HepG2 (cell line): ENCODE measurements around the gene ATAD3C. TPM values are rescaled to one million over a fixed set of nuclear protein-coding genes. Genes with fewer than 3 reads are reported as not detected.

ENCODE experiments used
- CC2D1A ChIP-seq: sonication (generic); formaldehyde crosslinking; IDR thresholded peaks from 2 replicates; pipeline ENCODE4 v1.8.1; 2023; ENCODE audit warnings: mild to moderate bottlenecking, missing genetic modification reagents
- EED ChIP-seq: sonication (generic); formaldehyde crosslinking; IDR thresholded peaks from 2 replicates; pipeline ENCODE4 v1.5.0; 2020; ENCODE audit warnings: mild to moderate bottlenecking, missing genetic modification reagents
- HDAC1 ChIP-seq: sonication (generic); formaldehyde crosslinking; IDR thresholded peaks from 2 replicates; pipeline ENCODE4 v1.5.1; 2020; ENCODE audit warnings: mild to moderate bottlenecking, missing genetic modification reagents
- HNF1A ChIP-seq, 2 experiments: sonication (generic) in 1 of 2; formaldehyde crosslinking in 1 of 2; IDR thresholded peaks; 2 replicates each; pipeline versions ENCODE4 v1.4.0 to v1.6.1; 2016 to 2020; ENCODE audit warnings: borderline replicate concordance in 1 of 2, low read depth in 1 of 2, mild to moderate bottlenecking in 1 of 2, missing genetic modification reagents in 1 of 2
- HNF1B ChIP-seq: sonication (generic); formaldehyde crosslinking; IDR thresholded peaks from 2 replicates; pipeline ENCODE4 v1.5.1; 2020; ENCODE audit warnings: mild to moderate bottlenecking, moderate library complexity, missing genetic modification reagents
- HNRNPK ChIP-seq: fragments of 200-400 bp; formaldehyde crosslinking; IDR thresholded peaks from 2 replicates; pipeline ENCODE4 v1.6.1; 2018; ENCODE audit warnings: low read length, low read depth, moderate library complexity, mild to moderate bottlenecking; ENCODE audit not compliant: poor library complexity, severe bottlenecking
- KAT2B ChIP-seq: fragments of 150-350 bp; IDR thresholded peaks from 2 replicates; pipeline ENCODE4 v1.6.1; 2014; ENCODE audit warnings: low read depth, low read length, borderline replicate concordance
- KDM1A ChIP-seq: IDR thresholded peaks from 2 replicates; pipeline ENCODE4 v1.6.1; 2016; ENCODE audit warnings: missing compliant biosample characterization
- KLF12 ChIP-seq: sonication (generic); formaldehyde crosslinking; IDR thresholded peaks from 2 replicates; pipeline ENCODE4 v1.4.0; 2020; ENCODE audit warnings: missing genetic modification reagents, borderline replicate concordance
- PAX8 ChIP-seq: sonication (generic); formaldehyde crosslinking; IDR thresholded peaks from 2 replicates; pipeline ENCODE4 v1.8.0; 2022; ENCODE audit warnings: mild to moderate bottlenecking, missing genetic modification reagents, borderline replicate concordance
- RNF2 ChIP-seq: fragments of 450-650 bp; conservative IDR thresholded peaks from 2 replicates; pipeline ENCODE4 v1.6.1; 2016; ENCODE audit warnings: low read depth
- RXRB ChIP-seq: IDR thresholded peaks from 2 replicates; pipeline ENCODE4 v1.6.1; 2016; ENCODE audit warnings: borderline replicate concordance, missing genetic modification reagents, missing compliant biosample characterization
- ZBTB38 ChIP-seq: sonication (generic); formaldehyde crosslinking; IDR thresholded peaks from 2 replicates; pipeline ENCODE4 v1.5.1; 2020; ENCODE audit warnings: mild to moderate bottlenecking, missing genetic modification reagents
- ZBTB8A ChIP-seq: sonication (generic); formaldehyde crosslinking; IDR thresholded peaks from 2 replicates; pipeline ENCODE4 v1.4.0; 2020; ENCODE audit warnings: mild to moderate bottlenecking, low read depth, missing genetic modification reagents, borderline replicate concordance
- ZHX1 ChIP-seq: sonication (generic); formaldehyde crosslinking; IDR thresholded peaks from 2 replicates; pipeline ENCODE4 v1.8.1; 2022; ENCODE audit warnings: low read depth, mild to moderate bottlenecking, missing genetic modification reagents
- ZNF44 ChIP-seq: sonication (generic); formaldehyde crosslinking; IDR thresholded peaks from 2 replicates; pipeline ENCODE4 v1.5.1; 2020; ENCODE audit warnings: mild to moderate bottlenecking, missing genetic modification reagents
- ZNF713 ChIP-seq: sonication (generic); formaldehyde crosslinking; IDR thresholded peaks from 2 replicates; pipeline ENCODE4 v1.4.0; 2020; ENCODE audit warnings: mild to moderate bottlenecking, missing genetic modification reagents
- ZNF790 ChIP-seq: sonication (generic); formaldehyde crosslinking; IDR thresholded peaks from 2 replicates; pipeline ENCODE4 v1.8.0; 2022; ENCODE audit warnings: missing genetic modification reagents, mild to moderate bottlenecking, borderline replicate concordance
- ZNF841 ChIP-seq: sonication (generic); formaldehyde crosslinking; IDR thresholded peaks from 2 replicates; pipeline ENCODE4 v1.8.1; 2023; ENCODE audit warnings: missing genetic modification reagents, borderline replicate concordance
- ZSCAN20 ChIP-seq: sonication (generic); formaldehyde crosslinking; IDR thresholded peaks from 2 replicates; pipeline ENCODE4 v1.4.0; 2020; ENCODE audit warnings: missing genetic modification reagents, mild to moderate bottlenecking, borderline replicate concordance
- polyA plus RNA-seq, 8 experiments: library from polyadenylated mRNA; depleted of rRNA in 3 of 8; stranded (reverse) in 7 of 8; unstranded in 1 of 8; fragments of >200 nt; fragmentation: Illumina TruSeq in 4 of 8; extraction: Trizol in 4 of 8; gene quantifications; 2 replicates each; pipeline versions ENCODE4 v1.2.1 to v1.2.3, GENCODE V29; 2011 to 2016; ENCODE audit warnings: low read depth in 4 of 8, missing spikeins in 1 of 8, mixed read lengths in 1 of 8; ENCODE audit not compliant: insufficient read depth in 1 of 8
- total RNA-seq, 5 experiments: library from RNA; depleted of rRNA; stranded (reverse); fragments of >200 nt; fragmentation: Illumina TruSeq; extraction: Trizol; gene quantifications; 2 replicates each; pipeline ENCODE4 v1.2.3, GENCODE V29; 2016; ENCODE audit warnings: low read depth in 1 of 5

The ATAD3C gene
- total and polyA plus RNA-seq, 2 of the 13 experiments (the other 11 are each of a cell fraction or from before 2014, with no cell fraction given): 2.4 to 3.2 TPM

GRCh38 chr1:1471389-1472052 is 22.0 kb downstream of the ATAD3C start, which contains the start of gene ATAD3B (continued):
- TF ChIP-seq EED (no peak), ZBTB38 (CRISPR knock-in tag) (peak; percentile 40), KLF12 (CRISPR knock-in tag) (peak; percentile 53; the same call in 1 of the 2 replicates), ZNF713 (CRISPR knock-in tag) (no peak), HNF1B (CRISPR knock-in tag) (peak; percentile 65; the same call in 1 of the 2 replicates), ZBTB8A (CRISPR knock-in tag) (no peak), ZHX1 (CRISPR knock-in tag) (0 out of 2 replicates have a peak, but pooled peaks have one; percentile 47), HNF1A (IDR thresholded peaks at IDR 0.05; ENCODE audit: low read depth) (no peak), HNF1A (CRISPR knock-in tag; IDR thresholded peaks at IDR 0.05; ENCODE audit: borderline replicate concordance) (peak; percentile 49; the same call in 1 of the 2 replicates), PAX8 (CRISPR knock-in tag) (no peak), RNF2 (no peak), HDAC1 (CRISPR knock-in tag) (peak; percentile 97), ZNF790 (CRISPR knock-in tag) (no peak), HNRNPK (no peak), ZNF44 (CRISPR knock-in tag) (no peak), ZSCAN20 (no peak), CC2D1A (CRISPR knock-in tag) (no peak), RXRB (CRISPR knock-in tag) (0 out of 2 replicates have a peak, but pooled peaks have one; percentile 41), KDM1A (CRISPR knock-in tag) (no peak; the same call in 1 of the 2 replicates), KAT2B (no peak), ZNF841 (CRISPR knock-in tag) (no peak)
